Left renal pelvis (tissue), 4 donors: ENCODE results near the gene TKFC. TPM values are rescaled to one million over a fixed set of nuclear protein-coding genes. Genes with fewer than 3 reads are reported as not detected.

ENCODE experiments used
- DNase-seq, 4 donors: peaks; one replicate each; pipeline ENCODE4 v3.0.0-alpha.2; 2013; ENCODE audit warnings: low read depth in 4 of 4, low spot score in 3 of 4
- polyA plus RNA-seq, 4 donors: library from polyadenylated mRNA; unstranded; fragments of 120-200 nt; gene quantifications; one replicate each; pipeline ENCODE4 v1.2.1, GENCODE V29; 2013; ENCODE audit not compliant: insufficient read length in 4 of 4

The TKFC gene, protein sequence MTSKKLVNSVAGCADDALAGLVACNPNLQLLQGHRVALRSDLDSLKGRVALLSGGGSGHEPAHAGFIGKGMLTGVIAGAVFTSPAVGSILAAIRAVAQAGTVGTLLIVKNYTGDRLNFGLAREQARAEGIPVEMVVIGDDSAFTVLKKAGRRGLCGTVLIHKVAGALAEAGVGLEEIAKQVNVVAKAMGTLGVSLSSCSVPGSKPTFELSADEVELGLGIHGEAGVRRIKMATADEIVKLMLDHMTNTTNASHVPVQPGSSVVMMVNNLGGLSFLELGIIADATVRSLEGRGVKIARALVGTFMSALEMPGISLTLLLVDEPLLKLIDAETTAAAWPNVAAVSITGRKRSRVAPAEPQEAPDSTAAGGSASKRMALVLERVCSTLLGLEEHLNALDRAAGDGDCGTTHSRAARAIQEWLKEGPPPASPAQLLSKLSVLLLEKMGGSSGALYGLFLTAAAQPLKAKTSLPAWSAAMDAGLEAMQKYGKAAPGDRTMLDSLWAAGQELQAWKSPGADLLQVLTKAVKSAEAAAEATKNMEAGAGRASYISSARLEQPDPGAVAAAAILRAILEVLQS
- polyA plus RNA-seq: 10 to 100 TPM; 28.0 to 63.9 (median 48.7) TPM

DNA sequence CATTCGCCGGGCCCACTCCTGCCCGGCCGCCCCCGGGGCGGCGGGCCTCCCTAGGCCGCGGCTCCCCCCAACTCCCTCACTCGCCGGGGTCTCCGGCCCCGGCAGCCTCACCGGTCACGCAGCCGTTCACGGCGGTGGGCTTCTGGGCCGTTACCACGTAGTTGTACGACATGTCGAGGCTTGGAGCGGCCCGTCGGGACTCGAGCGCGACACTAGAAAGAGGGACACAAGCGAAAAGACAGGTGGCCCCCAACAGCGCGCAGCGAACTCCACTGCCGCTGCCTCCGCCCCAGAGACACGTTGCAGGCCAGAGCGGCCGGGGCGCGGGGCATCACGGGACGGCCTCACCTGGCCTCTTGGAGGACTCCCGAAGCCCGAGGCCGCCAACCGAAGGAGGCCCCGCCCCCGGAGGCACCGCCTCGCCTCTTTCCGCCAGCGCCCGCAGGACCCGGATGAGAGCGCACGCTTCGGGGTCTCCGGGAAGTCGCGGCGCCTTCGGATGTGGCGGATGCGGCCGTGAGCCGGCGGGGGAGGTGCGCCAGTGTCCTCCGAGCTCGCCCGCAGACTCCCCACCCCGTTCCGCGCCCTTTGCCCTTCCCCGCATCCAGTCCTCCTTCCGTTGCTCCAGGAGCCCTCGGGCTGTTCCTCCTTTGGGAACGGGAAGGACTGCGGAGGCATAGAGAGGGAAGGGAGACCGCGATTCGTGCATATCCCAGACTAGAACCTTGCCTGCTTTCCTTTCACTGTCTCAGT lies at the start of gene TKFC, which contains the start of gene DDB1:
TSS of gene TKFC (plus strand) at position 432 of the 753 bp plus-strand sequence. CDS start 1,501 bp downstream, outside the sequence.
TSS of gene DDB1 (minus strand) at position 309 of the 753 bp plus-strand sequence. CDS start at position 172, 137 bp downstream.
- DNase-seq: peak; percentile 75 to 93 (median 86)

DNA sequence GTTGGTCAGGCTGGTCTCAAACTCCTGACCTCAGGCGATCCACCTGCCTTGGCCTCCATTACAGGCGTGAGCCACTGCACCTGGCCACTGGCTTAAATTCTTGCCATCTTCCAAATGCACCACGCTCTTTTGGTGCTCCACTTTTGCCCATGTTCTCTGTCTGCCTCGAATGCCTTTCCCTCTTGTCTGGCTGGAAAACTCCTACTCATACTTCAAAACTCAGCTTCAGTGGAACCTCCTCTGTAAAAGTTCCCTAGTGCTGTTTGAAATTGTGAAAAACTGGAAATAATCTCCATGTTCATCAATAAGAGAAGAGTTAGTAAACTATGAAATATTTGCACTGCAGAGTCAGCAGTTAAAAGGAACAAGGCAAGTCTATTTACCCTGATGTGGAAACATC lies 49.4 kb upstream of the TKFC start:
- no peak for DNase-seq

DNA sequence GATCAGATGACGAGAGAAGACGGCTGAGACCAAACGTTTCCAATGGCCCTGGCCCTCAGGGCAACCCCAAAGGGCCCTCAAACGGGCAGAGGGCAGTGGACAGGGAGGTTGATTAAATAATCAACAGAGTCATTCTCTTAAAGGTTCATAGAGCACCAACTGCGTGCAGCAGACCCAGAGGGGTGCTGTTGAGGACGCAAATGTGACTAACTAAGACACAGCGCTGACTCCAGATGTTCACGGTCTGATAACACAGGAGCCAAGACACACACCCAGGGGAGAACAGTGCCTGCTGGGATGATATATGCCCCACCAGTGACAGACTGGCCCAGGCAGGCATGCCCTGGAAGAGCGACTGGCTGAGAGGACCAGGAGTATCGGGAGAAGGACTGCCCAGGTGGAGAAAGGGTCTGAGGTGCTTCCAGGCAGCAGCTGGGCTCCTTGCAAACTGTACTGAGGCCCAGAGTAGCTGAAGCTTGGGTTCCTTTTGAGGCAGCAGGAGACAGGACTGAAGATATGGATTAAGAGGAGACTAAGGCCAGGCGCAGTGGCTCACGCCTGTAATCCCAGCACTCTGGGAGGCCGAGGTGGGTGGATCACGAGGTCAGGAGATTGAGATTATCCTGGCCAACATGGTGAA lies 45.6 kb upstream of the TKFC start:
- no peak for DNase-seq

DNA sequence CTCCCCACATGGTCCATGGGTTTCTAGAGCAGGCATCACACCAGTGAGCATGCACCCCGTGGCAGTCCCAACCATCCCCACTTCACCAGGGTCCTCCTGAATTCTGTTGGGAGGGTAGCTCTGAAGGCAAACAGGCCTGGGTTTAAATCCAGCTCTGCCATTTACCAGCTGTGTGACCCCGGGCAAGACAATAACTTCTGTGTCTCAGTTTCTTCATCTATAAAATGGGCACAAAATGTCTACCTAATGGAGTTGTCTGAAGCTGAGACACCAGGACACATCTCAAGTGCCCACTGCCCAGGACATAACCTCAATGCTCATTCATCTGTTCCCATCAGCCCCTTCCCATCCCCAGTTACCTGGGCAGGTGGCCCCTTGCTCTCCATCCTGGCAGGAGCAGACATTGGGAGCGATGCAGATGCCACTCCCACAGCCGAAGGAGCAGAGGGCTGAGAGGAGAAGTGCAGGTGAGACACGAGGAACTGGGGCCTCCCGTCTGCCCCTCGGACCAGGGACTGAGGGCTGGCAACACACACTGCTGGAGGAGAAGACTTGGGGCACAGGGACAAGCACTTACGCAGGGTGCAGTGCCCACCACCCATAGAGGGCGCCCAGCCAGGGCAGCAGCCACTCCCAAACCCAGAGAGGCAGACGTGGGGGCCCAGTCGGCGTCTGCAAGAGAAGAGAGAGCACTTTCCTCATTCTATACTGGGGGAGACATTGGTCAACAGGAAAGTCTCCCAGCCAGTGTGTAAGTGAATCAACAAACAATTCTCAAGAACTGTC lies 41.9 kb upstream of the TKFC start:
- no peak for DNase-seq

DNA sequence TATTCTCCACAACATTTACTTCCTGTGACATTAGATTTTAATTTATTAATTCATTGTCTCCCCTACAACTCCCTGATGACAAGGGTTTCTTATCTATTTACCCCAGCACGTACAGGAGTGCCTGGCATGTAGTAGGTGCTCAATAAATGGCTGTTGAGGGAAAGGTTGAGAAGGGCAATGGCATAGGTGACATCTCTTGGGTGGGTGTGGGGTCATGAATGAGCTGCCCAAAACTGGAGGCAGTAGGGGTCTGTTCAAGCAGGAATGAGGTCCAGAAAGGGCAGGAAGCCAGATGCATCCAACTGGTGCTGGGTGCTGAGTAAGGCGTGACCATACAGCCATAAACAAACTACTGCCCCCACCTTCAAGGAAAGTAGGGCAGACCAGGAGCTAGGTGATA lies 40.7 kb upstream of the TKFC start:
- DNase-seq: no peak

DNA sequence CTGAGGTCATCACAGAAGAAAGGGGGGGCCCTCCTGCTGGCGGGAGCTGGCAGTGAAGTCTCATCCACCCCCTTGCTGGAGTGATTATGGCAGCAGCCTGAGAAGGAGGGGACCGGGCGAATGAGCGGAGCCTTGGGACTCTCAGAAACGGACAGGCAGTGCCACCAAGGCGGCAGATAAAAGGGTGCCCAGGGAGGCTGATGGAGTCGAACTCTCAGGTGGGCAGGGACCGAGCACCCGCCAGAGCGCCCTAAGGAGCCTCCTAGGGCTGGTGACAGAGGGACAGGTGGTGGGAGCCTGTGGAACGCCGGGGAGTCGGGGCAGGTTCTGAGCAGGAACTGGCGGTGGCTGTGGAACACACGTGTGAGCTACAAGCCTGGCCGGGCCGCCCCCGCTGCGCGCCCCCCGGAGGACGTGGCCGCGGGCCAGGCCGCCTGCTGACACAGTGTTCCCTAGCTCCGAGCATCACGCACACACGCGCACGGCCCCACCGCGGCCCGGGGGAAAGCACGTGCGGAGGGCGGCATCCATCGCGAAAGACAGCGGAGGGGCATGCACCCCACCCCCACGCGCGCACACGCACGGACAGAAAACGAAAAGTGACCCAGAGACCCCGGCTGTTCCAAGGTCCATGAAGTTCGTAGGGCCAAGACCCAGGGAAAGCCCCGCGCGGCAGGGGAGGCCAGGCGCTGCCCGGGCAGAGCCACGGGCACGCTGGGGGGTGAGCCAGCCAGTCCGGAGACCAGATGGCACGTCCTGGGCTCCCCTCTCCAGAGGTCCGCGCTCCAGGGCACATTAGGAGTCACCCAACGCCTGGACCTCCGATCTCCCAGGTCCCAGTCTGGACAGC lies 38.9 kb upstream of the TKFC start:
- peak in 1 of 4 donors; percentile 16 for DNase-seq

DNA sequence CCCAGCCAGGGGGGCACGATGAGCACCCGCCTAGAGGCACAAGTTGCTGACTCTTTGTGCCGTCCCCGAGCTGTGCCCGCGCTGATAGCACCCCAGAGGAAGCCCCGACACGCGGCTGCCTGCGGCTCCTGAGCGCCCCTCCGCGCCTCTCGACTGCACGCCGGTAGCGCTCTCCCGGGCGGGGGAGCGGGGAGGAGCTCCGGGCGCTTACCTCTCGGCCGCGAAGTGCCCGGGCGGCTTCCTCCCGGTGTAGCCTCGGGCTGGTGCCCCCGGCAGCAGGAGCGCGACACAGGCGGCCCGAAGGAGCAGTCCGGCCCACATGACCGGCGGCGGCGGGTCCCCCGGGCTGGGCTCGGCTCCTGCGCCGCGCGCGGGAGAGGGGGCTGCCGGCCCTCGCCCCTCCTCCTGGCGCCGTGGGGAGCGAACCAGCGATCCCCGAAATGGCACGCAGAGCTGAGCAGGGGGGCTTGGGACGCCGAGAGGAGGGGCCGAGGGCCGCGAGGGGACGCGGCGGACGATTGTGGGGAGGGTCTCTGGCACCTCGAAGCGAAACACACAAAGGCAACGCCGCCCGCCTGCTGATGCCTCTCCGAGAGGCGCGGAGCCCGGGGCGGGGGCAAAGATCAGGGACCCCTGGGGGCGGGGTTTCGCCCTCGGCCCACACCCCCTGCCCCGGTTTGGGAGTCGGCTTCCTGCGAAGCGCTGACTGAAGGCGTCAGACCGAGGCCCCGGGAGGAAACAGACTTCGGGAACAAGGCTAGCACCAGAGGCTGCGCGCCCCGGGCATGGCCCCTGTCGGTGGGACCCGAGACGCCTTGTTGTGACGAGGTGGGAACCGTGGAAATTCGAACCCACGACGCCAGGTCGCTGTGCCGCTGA lies 38.1 kb upstream of the TKFC start, which contains the start of gene VWCE:
TSS of gene VWCE (minus strand) at position 600 of the 879 bp plus-strand sequence. CDS start at position 321, 279 bp downstream.
- DNase-seq: peak in 3 of 4 donors; percentile 45 to 56 (median 47)

DNA sequence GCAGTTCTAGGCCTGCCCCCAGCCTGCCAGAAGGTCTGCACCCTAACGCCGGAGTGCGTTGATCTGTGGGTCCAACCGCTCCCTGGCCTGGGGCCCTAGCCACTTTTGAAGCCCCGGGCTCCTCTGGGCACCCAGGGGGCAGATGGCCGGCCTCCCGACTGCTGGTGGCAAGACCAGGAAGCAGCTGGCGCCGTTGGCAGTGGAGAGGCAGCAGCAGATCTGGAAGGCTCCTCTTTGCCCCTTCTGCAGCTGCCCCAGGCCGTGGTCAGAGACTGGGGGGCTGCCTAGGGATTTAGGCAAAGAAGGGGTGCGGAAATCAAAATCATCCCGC lies 37.5 kb upstream of the TKFC start:
- no peak for DNase-seq

DNA sequence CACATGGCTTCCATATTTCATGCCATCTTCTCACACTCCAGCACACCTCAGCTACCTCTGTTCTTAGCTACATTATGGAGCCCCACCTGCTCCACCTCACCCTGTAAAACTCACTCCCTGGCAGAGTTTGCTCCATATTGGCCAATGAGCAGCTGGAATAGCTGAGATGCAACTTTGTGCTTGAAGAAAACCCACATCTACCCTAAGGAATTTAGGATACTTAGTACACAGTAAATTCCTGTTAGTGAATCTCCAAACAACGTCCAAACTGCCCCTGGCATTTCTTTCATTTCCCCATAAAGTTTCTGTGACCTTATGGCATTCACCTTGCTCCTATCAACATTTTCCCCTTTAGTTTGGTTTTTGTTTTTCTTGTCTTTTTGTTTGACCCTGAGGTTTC lies 35.7 kb upstream of the TKFC start:
- DNase-seq: no peak

DNA sequence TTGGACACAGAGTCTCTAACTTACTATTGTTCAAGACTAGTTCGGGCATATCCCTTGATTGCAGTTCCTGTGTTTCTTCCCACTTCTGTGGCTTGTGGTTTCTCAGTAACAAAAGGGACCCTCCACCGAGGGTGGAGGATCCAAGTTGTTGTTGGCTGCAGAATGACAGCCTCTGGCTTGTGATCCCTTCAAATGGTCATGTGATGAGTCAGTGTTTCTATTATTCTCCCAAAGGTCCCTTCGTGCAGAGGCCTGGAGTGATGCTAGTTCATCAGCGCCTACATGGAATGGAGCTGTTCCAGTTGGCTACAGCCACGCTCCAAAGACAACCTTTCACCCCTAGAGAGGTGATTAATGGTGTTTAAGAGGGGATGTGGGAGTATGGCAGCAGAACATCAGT lies 35.3 kb upstream of the TKFC start:
- DNase-seq: no peak

DNA sequence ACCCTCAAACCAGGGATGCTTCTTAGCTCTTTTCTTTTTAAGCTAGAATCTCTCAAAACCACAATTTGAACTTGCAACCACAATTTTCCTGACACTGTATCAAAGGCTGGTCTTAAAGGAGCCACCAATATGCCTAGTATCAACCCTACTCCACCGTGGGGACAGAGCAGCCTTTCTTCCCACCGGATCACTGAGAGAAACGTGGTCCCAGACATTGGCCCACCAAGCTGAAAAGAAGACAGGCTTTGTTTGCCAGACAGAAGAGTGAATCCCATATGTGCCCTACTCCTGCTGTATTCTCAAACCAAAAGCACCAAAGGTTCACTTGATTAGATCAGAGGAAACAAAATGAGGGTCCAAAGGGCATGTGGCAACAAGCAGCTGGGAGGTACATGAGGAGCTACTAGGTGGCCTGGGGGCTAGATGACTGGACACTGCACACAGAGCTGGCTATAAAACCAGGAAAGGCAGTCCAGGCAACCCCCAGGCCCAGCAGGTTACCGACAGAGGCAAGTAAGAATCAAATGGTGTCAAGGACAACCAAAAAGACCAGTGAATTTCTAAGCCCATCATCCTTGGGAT lies 34.3 kb upstream of the TKFC start:
- DNase-seq: no peak

DNA sequence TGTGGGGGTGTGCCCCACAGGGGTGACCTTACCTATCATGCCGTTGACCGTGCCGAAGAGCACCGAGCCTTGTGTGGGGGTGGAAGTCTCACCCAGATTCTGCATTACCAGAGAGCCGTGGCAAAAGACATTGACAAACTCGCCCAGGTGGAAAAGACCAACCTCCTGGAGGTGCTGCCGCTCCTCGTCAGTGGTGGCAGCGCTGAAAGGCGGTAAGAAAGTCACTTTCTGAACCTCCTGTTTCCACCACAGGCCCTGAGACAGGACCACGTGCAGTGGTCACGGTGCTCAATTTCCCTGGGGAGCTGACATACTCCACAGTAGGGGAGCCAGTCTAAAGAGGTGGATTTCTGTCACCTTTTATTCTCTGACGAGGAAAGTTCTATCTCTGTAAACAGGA lies 30.5 kb upstream of the TKFC start:
- DNase-seq: no peak

DNA sequence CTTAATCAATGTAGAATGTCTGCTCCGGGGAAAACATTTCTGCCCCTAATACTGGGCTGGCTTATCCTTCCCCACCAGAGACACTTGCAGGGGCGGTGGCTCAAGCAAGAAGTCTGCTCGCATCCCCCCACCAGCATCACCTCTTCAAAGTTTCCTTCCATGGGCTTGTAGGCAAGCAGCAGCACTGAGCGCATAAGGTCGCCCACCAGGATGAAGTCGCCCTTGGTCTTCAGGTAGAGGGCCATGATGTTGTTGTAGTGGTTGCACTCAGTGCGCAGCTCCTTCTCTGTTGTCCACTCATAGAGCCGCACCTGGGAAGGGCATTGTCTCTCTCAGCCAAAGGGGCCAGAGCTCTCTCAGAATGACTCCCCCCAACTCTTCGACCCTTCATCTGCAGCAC lies 29.3 kb upstream of the TKFC start:
- DNase-seq: no peak

DNA sequence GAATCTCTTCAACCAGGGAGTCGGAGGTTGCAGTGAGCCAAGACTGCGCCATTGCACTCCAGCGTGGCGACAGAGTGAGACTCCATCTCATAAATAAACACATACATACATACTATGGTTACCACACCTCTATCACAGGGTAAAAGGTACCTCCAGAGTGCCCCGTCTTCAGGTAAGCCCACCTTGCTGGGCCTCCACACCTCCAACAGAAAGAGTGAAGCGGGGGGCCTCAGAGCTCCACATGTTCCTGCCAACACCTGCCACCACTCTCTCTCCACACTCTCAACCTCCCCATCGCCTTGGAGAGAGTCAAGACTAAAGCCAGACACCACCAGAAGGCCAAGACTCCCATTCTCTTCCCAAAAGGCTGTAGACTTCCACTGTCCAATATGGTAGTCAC lies 27.6 kb upstream of the TKFC start:
- DNase-seq: no peak

DNA sequence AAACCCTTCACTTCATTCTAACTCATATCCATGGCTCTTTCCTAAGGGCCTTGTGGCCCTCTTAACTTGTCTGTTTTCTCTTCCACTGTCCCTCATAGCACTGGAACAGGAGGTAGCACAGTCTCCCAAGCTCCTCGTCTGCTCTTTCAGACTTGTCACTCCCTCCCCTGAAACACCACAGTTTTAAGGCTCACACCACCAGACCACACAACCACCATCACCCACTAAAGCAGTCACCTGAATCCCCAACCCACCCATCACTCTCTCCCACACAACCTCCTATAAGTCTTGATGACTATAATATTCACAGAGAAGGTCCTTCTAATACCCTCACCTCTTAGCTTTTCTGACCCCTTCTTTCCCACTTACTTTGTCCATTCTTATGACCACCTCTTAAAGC lies 26.8 kb upstream of the TKFC start:
- DNase-seq: no peak

DNA sequence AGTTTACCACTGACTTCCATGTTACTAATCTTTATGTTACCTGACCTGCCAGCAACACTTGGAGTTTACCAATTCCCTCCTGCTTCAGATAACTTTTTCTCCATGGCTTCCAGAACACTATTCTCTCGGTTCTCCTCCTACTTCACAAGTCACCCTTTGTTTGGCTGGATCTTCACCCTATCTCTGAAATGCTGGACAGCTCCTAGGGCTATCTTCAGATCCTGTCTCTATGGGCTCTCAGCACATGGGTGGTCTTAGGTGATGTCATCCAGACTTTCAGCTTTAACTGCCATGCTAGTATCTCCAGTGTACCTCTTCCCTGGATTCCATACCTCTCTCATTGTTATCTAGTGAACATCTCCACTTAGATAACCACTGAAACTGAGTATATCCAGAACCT lies 25.7 kb upstream of the TKFC start:
- no peak for DNase-seq

DNA sequence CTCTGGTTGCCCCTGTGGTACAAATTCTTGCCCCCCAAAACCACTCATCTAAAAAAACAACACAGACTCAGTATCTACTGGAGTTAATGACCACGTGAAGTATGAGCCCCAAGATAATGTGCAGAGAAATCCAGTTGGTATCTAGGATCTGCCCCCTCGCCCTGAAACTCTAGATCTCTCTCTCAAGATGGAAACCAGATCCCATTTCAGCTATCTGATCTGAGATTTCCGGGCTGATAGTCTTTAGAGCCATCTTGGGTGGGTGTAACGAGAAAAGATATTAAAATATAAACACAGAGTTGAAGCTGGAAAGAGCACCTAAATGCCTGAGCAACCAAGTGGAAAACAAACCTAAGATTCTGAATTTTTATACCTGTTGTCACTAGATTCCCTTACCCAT lies 23.9 kb upstream of the TKFC start:
- DNase-seq: no peak

DNA sequence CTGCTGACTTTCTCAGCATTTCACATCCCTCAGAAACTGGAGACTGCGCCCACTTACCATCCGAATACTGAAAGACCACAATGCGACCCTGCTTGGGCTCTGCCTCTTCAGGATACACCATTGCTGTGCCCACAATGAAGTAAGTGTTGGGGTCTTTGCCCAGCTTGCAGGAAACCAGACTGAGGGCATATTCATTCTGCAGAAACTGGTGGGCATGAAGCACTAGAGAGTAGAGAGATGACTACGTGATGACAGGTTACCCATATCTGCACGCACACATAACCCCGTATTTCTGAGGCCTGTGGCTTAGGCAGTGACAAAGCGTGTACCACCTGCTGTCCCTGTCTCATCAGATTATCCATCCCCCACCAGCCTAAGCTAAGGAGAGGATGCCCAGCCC lies 23.3 kb upstream of the TKFC start:
- no peak for DNase-seq
